HG02763 (cell line): Measurements from ENCODE around the gene PPP1R14B.

ENCODE experiments used
- ATAC-seq: cut with Tn5 transposase; IDR thresholded peaks from one replicate; pipeline ENCODE4 v1.9.1; 2021; ENCODE audit warnings: mild to moderate bottlenecking, moderate library complexity; ENCODE audit not compliant: unreplicated experiment

Gene PPP1R14B

DNA sequence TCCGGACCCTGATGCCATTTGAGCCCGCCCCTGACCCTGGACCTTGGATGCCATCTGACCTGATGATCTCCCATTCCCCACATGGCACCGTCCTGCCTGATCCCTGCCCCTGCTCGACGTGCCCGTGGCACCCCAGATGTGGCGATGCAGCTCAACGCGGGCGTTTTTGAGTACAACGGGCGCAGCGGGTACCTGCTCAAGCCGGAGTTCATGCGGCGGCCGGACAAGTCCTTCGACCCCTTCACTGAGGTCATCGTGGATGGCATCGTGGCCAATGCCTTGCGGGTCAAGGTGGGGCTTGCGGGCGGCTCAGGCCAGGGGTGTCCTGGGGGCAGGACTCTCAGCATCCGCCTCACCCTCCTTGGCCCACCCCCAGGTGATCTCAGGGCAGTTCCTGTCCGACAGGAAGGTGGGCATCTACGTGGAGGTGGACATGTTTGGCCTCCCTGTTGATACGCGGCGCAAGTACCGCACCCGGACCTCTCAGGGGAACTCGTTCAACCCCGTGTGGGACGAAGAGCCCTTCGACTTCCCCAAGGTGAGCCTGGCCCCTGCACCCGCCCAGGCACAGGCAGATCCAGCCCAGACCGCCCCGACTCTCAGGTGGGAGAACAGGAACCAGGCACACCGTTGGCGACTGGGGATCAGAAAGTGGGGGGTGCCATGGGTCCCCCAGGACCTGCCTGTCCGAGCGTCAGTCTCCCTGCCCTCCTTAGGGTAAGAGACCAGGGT lies 15.7 kb upstream of the PPP1R14B start:
- ATAC-seq: no peak

DNA sequence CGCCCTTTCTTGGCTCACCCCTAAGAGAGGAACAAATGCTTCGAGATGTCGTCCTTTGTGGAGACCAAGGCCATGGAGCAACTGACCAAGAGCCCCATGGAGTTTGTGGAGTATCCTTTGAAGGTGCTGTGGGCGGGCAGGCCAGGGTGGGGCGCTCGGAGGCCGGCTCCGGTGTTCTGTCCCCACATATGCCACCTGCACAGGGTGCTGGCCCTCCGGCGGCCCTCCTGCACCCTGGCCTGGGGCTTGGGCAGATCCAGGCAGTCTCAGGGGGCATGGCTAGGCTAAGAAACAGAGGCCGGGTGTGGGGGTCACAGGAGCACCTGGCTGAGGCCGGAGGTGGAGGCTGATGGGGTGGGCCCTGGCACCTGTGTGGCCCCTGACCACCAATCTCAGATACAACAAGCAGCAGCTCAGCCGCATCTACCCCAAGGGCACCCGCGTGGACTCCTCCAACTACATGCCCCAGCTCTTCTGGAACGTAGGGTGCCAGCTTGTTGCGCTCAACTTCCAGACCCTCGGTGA lies 14.9 kb upstream of the PPP1R14B start:
- no peak for ATAC-seq

DNA sequence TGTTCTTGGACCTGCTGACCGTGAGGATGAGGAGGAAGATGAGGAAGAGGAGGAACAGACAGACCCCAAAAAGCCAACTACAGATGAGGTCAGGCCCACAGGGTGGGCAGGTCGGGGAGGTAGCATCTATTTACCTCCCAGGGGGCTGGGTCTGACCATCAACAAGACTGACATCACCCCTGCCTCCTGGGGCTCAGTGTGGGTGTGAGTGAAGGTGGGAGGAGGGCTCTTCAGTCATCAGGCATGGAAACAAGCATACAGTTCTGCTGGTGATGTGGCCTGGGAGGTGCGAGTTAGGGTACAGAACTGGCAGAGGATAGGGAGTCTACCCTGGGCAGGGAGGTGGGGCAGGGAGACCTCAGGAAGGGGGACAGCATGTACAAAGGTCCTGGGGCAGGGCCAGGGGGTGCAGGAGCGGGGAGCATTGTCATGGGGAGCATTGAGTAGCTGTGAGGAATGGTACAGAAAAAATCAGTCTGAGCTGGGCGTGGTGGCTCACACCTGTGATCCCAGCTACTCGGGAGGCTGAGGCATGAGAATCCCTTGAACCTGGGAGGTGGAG lies 13.5 kb upstream of the PPP1R14B start:
- no peak for ATAC-seq

DNA sequence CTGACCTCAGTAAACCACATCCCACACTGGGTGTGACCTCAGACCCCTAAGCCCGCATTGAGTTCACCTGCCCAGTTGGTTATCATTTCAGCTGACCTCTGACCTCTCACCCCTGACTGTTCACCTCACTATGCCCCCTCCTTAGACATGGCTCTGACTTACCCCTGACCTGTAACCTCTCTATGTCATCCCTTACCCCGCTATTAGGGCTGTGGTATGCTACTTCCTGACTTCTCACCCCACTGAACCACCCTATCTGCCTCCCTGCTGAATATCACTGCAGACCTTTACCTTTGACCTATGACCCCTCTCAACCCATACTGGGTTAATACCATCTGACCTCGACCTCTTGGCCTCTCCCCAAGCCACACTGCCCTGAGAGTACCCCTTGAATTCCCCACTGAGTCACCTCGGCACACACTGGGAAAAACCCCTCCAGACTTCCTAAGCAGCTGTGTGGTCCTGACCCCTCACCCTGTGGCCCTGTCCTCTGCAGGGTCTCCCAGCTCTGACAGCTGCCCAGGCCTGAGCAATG lies 12.9 kb upstream of the PPP1R14B start:
- ATAC-seq: no peak

DNA sequence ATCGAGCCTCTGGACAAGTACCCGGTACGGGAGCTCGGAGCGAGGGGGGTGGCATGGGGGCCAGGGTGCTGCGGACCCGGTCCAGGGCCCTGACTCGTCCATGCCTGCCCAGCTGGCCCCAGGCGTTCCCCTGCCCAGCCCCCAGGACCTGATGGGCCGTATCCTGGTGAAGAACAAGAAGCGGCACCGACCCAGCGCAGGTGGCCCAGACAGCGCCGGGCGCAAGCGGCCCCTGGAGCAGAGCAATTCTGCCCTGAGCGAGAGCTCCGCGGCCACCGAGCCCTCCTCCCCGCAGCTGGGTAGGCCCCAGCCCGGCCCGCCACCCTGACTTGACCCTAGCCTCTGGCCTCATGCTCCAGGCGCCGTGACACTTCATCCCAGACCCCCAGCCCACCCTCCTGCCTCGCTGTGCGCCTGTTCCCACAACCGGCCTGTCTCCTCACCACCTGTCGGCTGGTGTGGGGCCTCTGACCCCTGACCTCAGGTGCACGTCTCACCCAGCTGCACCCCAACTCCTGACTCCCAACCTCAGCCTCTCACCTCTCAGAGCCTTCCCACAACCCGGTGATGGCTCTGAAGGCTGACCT lies 12.3 kb upstream of the PPP1R14B start:
- ATAC-seq: no peak

DNA sequence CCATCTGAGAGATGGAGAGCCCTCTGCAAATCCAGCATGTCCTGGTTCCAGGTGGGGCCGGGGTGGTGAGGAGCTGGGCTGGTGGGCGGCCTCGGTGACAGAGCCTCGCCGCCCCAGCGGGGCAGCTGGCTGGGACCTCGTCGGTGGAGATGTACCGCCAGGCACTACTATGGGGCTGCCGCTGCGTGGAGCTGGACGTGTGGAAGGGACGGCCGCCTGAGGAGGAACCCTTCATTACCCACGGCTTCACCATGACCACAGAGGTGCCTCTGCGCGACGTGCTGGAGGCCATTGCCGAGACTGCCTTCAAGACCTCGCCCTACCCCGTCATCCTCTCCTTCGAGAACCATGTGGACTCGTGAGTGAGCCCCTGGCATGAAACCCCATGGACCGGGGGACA lies 11.6 kb upstream of the PPP1R14B start:
- ATAC-seq: no peak

DNA sequence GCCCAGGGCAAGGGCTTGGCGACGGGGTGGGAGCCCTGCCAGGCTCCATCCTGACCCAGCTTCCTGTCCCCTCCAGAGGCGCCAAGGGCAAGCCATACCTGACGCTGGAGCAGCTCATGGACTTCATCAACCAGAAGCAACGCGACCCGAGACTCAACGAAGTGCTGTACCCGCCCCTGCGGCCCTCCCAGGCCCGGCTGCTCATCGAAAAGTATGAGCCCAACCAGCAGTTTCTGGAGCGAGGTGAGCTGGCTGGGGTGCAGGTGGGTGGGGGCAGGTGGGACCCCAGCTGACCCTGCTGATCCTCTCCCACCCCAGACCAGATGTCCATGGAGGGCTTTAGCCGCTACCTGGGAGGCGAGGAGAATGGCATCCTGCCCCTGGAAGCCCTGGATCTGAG lies 9.6 kb upstream of the PPP1R14B start:
- no peak for ATAC-seq

DNA sequence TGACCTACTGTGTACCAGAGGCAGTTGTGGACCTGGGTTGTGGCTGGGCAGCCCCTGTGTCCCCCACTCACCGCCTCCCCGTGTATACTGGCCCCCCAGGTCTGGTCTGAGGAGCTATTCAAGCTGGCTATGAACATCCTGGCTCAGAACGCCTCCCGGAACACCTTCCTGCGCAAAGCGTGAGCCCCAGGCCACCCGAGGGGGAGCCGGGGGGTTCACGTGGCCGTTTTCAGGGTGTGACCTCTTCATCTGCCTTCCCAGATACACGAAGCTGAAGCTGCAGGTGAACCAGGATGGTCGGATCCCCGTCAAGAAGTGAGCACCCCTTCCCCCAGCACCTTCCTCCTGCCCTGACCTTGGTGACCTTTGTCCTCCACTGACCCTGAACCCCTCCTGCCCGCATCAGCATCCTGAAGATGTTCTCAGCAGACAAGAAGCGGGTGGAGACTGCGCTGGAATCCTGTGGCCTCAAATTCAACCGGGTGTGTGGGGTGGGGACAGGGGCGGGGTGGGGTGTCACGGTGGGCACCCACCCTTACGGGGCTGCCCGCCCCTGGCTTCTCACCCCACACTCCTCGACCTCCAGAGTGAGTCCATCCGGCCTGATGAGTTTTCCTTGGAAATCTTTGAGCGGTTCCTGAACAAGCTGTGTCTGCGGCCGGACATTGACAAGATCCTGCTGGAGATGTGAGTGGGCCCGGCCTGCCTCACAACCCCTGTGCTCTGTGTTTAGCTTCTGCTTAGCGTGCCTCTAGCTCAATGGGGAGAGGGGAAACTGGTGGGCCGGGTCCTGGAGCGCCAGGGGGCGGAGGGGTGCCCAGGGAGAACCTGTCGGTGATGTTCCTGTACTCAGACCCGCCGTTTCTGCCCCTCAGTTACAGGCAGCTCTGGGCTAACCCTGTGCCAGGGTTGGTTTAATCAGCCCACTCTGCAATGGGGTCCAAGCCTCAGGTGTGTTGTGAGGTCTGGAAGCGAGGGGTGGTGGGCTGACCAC lies 8.7 kb upstream of the PPP1R14B start:
- ATAC-seq: no peak

DNA sequence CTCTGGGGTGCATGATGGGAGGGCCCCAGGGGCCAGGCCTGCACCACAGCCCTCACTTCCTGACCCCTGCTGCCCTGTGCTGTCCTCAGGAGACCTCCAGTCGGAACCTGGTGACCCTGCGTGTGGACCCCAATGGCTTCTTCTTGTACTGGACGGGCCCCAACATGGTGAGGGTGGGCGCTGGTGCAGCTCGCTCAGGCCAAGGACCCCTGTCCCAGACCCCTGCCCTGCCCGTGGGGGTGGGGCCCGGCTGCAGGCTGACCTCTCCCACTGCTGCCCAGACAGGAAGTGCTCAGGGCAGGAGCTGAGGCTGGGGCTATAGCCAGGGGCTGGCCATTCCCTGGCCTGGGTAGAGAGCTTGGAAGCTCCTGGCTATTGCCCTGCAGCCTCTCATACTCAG lies 7.6 kb upstream of the PPP1R14B start:
- ATAC-seq: no peak

DNA sequence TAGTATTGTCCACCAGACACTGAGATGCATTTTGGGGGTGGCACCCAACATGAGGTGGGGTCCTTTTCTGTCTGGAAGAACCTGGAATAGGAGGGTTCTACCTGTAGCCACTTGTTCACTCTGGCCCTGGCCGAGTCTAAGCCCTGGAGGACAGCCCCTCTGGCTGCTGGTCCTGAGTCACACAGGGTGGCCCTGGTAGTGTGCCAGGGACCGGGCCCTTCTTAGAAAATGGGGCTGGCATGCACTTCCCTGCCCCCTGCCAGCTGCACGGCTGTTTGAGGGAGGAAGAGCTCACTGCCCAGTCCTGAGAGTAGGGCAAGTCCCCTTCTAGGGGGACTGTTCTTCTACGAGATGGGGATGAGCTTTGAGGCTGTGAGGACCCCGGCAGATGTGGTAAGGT lies 6.7 kb upstream of the PPP1R14B start:
- ATAC-seq: no peak

DNA sequence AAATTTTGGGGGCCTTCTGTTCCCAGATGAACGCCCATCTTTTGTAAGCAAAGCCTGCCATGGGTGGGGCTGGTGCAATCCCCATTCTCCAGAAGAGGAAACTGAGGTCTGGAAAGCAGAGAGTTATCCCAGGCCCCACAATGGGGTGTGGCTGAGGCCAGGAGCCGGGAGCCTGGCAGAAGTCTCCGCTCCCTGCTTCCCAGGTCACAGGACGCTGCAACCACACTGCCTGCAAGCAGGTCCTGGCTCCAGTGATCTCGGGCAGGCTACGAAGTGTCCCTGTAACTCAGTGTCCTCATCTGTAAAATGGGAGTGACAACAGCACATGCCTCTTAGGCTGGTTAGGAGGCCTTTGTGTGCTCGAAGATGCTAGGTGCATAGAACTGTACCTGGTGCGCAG lies 6.3 kb upstream of the PPP1R14B start:
- ATAC-seq: no peak

DNA sequence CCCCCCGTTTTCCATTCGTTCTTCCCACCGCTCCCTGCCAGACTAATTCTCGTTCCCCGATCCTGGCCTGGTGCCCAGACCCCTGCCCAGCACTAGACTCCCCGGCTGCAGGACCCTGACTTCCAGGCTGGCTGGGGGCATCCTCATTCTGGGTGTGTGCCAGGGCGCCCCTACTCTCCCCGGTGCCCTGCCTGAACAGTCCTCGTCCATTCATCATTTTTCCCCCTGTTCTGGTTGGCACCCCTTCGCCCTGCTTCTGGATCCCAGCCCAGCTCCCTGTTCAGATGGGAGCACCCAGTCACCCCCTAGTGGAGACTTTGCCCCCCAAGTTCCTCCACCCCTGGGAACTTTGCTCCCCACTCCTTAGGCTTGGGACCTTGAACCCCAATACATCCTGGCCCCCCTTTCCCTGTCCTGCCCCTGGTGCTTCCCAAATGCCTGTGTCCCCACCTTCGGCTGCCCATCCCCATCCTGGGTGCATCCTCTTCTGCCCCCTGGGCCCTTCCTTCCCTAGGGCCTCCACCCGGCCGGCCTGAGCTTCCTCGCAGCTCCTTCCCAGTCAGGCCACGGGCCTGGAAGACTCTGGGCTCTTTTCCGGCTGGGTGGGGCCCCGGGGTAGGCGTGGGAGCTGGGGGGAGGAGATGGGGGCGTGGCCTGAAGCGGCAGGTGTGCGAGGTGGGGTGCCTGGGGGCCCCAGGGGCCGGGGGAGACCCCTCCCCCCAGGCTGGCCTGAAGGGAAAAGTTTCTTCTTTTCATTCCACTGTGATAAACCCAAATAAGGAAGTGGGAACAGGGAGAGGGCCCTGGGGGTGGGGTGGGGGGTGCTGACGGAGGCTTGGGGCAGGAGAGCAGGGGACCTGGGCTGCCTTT lies 5.5 kb upstream of the PPP1R14B start:
- no peak for ATAC-seq

DNA sequence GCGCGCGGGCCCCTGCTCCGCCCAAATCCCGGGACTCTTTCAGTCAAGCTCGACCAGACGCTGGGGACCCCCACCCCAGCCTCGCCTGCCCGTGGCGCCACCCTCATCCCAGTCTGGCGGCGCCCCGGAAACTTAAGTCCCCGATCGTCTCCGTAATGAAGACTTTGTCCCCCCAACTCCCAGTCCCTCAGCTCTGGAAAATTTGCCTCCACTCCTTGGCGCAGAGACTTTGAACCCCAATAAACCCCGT lies 4.9 kb upstream of the PPP1R14B start:
- no peak for ATAC-seq

DNA sequence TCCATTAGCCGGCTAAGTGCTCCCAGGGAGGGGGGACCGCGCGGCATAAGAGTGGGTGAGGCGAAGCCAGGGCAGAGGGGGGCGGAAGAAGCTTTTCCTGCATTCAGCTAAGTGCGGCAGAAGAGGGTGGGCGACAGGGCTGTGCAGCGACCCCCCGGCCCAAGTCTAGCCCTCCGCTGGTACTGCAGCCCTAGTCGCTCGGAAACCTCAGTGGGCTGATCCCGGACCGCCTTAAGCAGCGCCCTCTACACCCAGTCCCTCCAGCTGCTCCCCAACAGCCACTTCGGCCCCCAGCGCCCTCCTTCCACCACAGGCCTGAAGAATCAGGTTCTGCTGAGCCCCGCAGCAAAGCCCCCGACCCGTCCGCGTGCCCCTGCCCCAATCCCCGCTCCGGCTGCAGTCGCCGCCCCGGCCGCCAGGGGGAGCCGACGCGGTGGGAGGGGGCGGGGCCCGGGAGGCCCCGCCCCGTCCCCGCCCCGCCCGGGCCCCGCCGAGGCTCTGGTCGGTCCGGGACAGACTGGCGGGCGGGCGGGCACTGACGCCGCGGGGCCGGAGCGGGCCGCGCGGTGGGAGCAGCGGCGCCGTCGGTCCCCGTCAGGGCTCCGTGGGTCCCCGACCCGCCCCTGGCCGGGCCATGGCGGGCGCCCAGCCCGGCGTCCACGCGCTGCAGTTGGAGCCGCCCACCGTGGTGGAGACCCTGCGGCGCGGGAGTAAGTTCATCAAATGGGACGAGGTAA lies 4.4 kb upstream of the PPP1R14B start, which contains the start of gene PLCB3:
Gene PLCB3, plus strand, starts transcription at position 515 of the 737 bp plus-strand sequence. Its CDS starts 120 bp downstream, at position 635.
- no peak for ATAC-seq

DNA sequence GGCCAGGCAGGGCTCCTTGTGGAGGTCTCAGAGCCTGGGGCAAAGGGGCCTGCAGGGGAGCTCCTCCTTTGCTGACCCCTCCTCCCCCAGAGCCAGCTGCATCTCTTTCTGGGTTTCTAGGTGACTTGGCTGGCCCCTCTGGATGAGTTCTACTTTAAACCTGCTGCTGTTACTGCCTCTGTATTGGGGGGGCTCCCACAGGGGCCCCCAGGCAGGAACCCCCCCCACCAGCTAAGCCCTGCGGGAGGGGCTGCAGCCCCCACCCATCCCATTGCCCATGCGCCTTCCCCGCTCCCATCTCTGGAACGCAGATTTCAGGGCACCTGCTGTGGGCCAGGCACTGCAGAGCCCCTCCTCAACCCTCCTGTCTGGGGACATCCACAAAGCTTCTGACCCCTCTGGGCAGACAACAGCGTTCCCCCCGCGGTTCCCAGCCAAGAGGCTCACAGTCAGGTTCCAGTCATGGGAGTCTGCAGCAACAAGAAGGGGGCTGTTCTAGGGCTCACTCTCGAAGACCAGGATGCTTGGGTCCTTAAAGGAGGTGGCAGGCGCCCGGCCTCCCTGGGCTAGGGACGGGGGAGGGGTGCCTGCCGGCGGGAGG lies 3.8 kb upstream of the PPP1R14B start:
- no peak for ATAC-seq

DNA sequence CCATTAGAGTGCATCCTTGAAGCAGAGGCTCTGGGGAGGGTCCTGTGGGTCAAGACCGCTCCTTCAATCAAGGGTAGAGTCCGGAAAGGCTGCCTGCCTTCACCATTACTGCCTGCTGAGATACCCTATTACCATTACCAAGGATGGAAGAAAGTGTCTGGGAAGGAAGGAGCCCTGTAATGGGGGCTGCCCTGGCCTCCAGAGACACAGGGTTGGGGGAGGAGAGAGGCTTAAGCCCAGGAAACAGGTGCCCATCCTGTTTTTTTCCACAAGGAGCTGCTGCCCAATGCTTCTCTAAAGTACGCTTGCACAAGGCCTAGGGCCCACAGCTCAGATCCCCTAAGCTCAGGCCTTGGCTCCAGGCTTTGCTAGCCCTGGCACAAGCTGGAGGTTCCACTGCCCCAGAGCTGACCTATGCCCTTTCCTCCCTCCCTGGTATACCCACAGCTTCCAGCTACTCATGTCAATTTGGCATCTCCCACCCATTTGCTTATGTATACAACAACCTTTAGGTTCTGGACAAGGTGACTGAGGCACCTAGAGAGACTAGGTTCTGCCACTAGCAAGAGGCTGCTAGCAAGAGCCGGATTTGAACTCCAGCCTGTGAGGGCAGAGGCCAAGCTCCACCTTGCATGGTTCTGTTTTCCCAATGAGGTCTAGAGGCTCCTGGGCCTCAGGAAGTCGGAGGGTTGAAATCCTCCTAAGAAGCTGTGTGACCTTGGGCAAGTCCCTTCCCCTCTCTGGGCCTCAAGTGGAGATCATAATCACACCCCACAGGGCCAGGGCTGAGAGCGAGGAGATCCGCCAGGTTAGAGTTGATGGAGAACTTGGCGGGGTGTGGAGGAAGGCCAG lies 3.0 kb upstream of the PPP1R14B start:
- no peak for ATAC-seq

DNA sequence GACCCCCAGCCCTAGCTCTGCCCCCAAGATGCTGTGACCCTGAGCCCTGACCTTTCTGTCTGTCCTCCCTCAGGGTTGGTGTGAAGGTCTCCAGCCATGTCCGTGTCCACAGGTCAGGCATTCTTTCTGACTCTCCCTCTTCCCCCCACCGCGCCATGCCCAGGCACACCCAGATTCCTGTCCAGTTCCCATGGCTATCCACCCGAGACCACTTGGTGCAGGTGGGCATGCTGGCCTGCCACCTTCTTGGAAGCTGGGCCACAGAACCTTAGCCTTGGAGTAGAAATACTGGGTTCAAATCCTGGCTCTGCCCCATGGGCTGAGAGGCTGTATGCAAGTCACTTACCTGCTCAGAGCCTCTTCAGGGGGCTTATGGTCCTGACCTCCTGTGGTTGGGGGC lies 2.3 kb upstream of the PPP1R14B start:
- no peak for ATAC-seq

DNA sequence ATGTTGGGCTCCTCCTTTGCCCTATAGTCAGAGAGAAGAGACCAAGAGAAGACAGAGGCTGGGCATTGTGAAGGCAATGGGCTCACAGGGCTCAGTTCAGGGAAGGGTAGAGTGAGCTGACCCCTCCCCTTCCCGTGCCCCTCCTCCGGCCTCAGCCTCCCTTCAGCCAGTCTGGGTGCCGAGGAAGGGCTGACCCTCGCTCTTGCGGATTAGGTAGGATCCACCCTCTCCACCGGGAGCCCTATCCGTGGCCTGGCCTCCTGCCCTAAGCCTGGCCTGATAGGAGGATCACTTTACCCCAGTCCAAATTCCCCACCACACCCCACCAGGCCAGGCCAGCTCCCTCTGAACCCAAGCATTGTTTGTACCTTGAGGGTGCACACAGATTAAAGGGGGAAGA lies 1.8 kb upstream of the PPP1R14B start:
- no peak for ATAC-seq
